Ascending aorta (tissue), 2 donors: ENCODE measurements around the gene RGS6. TPM values are rescaled to one million over a fixed set of nuclear protein-coding genes. Genes with fewer than 3 reads are reported as not detected.
A peak's percentile ranks its signal among the peaks of the same experiment; 100 is the strongest.

Source experiments
- DNase-seq, 2 donors: peaks; one replicate each; pipeline ENCODE4 v3.0.0-alpha.2; 2019; ENCODE audit warnings: low spot score in 2 of 2
- H3K27ac ChIP-seq, 2 donors: fragments of 200-600 bp; sonication (generic); one replicate each; pipeline ENCODE4 v1.5.1; 2016 to 2017; ENCODE audit warnings: mild to moderate bottlenecking in 1 of 2
- H3K27me3 ChIP-seq: fragments of 200-600 bp; sonication (generic); one replicate; pipeline ENCODE4 v1.5.1; 2017
- H3K36me3 ChIP-seq, 2 donors: fragments of 200-600 bp; sonication (generic); one replicate each; pipeline ENCODE4 v1.5.1; 2016
- H3K4me1 ChIP-seq, 2 donors: fragments of 200-600 bp; sonication (generic); one replicate each; pipeline ENCODE4 v1.5.1; 2016 to 2017; ENCODE audit warnings: mild to moderate bottlenecking in 1 of 2
- H3K4me3 ChIP-seq, 2 donors: fragments of 200-600 bp; sonication (generic); one replicate each; pipeline ENCODE4 v1.5.1; 2016 to 2017; ENCODE audit warnings: mild to moderate bottlenecking in 1 of 2
- H3K9me3 ChIP-seq, 2 donors: fragments of 200-600 bp; sonication (generic); one replicate each; pipeline ENCODE4 v1.5.1; 2016
- intact Hi-C: fragments of 100-400 bp; cut with DNase I; formaldehyde crosslinking; loops from one replicate; pipeline ENCODE4 v1.15.1; 2023
- total RNA-seq: library from RNA; depleted of rRNA; stranded (reverse); fragments of >200 nt; gene quantifications from one replicate; pipeline ENCODE4 v1.1.0, GENCODE V29; 2016
- TF ChIP-seq, protein P1 (sequence below), 3 experiments: fragments of 200-600 bp in 2 of 3; fragments of 450-650 bp in 1 of 3; sonication (generic) in 2 of 3; IDR thresholded peaks; one replicate each; pipeline ENCODE4 v1.5.1; 2016 to 2019; ENCODE audit warnings: antibody characterized with exemption in 3 of 3, mild to moderate bottlenecking in 1 of 3, moderate library complexity in 1 of 3

RGS6 gene
- total RNA-seq, 1 donor from 2014 or later: 0.11 TPM

- no peak overlapping the region for H3K27ac ChIP-seq
- no peak overlapping the region for H3K4me3 ChIP-seq
- H3K27me3 ChIP-seq: no peaks in the 10 kb centered on the region
- H3K9me3 ChIP-seq: no peaks in the 10 kb centered on the region
- H3K4me1 ChIP-seq: no peaks in the 10 kb centered on the region
- intact Hi-C loops: no loop called here
- TF ChIP-seq, protein P1, sequence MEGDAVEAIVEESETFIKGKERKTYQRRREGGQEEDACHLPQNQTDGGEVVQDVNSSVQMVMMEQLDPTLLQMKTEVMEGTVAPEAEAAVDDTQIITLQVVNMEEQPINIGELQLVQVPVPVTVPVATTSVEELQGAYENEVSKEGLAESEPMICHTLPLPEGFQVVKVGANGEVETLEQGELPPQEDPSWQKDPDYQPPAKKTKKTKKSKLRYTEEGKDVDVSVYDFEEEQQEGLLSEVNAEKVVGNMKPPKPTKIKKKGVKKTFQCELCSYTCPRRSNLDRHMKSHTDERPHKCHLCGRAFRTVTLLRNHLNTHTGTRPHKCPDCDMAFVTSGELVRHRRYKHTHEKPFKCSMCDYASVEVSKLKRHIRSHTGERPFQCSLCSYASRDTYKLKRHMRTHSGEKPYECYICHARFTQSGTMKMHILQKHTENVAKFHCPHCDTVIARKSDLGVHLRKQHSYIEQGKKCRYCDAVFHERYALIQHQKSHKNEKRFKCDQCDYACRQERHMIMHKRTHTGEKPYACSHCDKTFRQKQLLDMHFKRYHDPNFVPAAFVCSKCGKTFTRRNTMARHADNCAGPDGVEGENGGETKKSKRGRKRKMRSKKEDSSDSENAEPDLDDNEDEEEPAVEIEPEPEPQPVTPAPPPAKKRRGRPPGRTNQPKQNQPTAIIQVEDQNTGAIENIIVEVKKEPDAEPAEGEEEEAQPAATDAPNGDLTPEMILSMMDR (IDR thresholded peaks at IDR 0.05): no peak
- H3K36me3 ChIP-seq: no peaks in the 10 kb centered on the region
- DNase-seq: no peak
Measured at GRCh38 chr14:72599579-72600470, 667.6 kb downstream of the RGS6 start.

- TF ChIP-seq, protein P1 (IDR thresholded peaks at IDR 0.05): no peak
- intact Hi-C loops: no loop called here
- Histone ChIP-seq H3K4me1 (no peaks in the 10 kb centered on the region), H3K27ac (no peak overlapping the region), H3K4me3 (no peak overlapping the region), H3K9me3 (no peaks in the 10 kb centered on the region), H3K27me3 (no peaks in the 10 kb centered on the region), H3K36me3 (no peaks in the 10 kb centered on the region)
- DNase-seq: no peak
Measured at GRCh38 chr14:72600551-72601330, 668.5 kb downstream of the RGS6 start.

GRCh38 chr14:72603639-72604038 lies 671.4 kb downstream of the RGS6 start:
- Histone ChIP-seq H3K4me1 (no peaks in the 10 kb centered on the region), H3K27ac (no peak overlapping the region), H3K9me3 (no peaks in the 10 kb centered on the region), H3K36me3 (no peaks in the 10 kb centered on the region), H3K27me3 (no peaks in the 10 kb centered on the region), H3K4me3 (no peak overlapping the region)
- TF ChIP-seq, protein P1 (IDR thresholded peaks at IDR 0.05): no peak
- peak in 1 of 2 donors; percentile 8 for DNase-seq
- intact Hi-C loops: no loop called here

DNA sequence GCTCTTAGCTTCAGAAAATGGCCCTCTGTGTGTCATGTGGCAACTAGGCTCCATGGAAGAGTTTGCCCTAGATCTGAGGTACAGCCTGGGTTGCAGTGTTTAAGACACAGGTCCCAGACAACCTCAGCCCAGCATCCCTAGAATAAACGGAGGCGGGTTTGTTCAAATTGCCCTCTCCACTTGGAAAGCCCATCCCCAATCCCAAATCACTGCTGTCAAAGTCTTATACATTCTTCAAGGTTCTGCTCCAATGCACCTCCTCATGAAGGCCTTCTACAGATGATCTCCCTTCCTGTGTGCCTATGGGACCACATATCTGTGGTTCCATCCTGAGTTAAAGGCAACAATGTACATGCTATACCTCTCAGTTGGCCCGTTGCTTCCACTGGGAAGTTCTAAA lies 671.9 kb downstream of the RGS6 start:
- Histone ChIP-seq H3K36me3 (no peaks in the 10 kb centered on the region), H3K4me3 (no peak overlapping the region), H3K27me3 (no peaks in the 10 kb centered on the region), H3K9me3 (no peaks in the 10 kb centered on the region), H3K27ac (no peak overlapping the region), H3K4me1 (no peaks in the 10 kb centered on the region)
- TF ChIP-seq, protein P1 (IDR thresholded peaks at IDR 0.05): no peak
- DNase-seq: peak in 1 of 2 donors; percentile 4
- intact Hi-C loops: no loop called here

DNA sequence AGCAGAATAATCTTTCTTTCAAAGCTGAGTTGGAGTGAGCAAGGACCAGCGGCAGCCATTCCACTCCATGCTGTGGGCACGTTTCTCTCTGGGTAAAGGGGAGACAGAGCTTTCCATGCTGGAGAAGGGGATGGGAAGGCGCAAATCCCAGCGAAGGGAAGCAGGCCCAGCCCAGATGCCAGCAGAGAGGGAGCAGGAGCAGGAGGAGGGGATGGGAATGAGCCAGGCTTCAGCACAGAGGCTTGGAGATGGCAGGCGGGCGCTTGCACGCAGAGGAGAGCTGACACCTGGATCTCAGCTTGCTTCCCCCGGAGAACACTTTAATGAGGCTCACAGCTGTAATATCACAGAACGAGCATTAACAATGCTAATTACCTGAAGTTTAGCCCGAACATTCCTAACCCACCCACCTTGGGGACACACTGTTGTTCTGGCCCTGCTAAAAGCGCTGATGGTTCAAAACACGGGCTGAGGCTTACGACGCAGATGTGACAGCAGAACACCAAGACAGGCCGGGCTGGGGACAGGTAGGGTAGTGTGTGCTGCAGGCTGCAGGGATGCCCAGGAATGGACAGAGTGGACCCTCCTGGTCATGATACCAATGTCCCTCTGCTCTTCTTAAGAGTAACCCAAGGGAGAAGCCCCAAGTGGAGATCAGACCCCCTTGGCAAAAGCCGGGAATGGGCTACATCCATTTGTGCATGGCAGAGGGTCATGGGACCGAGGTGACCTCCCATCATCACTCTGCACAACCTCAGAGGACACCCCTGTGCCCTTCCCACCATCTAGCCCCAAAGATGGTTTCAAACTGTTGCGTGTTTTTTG lies 673.1 kb downstream of the RGS6 start:
- H3K27me3 ChIP-seq: no peaks in the 10 kb centered on the region
- intact Hi-C loops: no loop called here
- H3K4me1 ChIP-seq: no peaks in the 10 kb centered on the region
- TF ChIP-seq, protein P1 (IDR thresholded peaks at IDR 0.05): no peak
- H3K36me3 ChIP-seq: no peaks in the 10 kb centered on the region
- no peak overlapping the region for H3K27ac ChIP-seq
- peak in 1 of 2 donors; percentile 35 for DNase-seq
- no peak overlapping the region for H3K4me3 ChIP-seq
- no peaks in the 10 kb centered on the region for H3K9me3 ChIP-seq
